Measurements from ENCODE around the gene HSD3B7.

The HSD3B7 gene

GRCh38 chr16:30965436-30965835, 19.6 kb upstream of the HSD3B7 start:
- no peaks in the 10 kb centered on the region for H3K4me1 ChIP-seq (ENCODE audit: low read depth, poor library complexity, severe bottlenecking)
- no peaks in the 10 kb centered on the region for H3K27me3 ChIP-seq (ENCODE audit: insufficient read depth, low read depth)
- H3K79me2 ChIP-seq (ENCODE audit: insufficient read depth, low read depth): no peaks in the 10 kb centered on the region; the same call in 1 of the 2 replicates
- no peak overlapping the region for H3K4me2 ChIP-seq
- H2AFZ ChIP-seq (ENCODE audit: low read depth): no peak overlapping the region
- no peak overlapping the region for H3K4me3 ChIP-seq (IDR thresholded peaks at IDR 0.05; ENCODE audit: insufficient read depth, low read depth, low read length)
- H3K36me3 ChIP-seq (ENCODE audit: insufficient read depth): peaks cover 14% of the 10 kb centered on the region; the same call in 1 of the 2 replicates
- no peak overlapping the region for H3K27ac ChIP-seq
- no peaks in the 10 kb centered on the region for H4K20me1 ChIP-seq (ENCODE audit: insufficient read depth)
- TF ChIP-seq, protein P1, sequence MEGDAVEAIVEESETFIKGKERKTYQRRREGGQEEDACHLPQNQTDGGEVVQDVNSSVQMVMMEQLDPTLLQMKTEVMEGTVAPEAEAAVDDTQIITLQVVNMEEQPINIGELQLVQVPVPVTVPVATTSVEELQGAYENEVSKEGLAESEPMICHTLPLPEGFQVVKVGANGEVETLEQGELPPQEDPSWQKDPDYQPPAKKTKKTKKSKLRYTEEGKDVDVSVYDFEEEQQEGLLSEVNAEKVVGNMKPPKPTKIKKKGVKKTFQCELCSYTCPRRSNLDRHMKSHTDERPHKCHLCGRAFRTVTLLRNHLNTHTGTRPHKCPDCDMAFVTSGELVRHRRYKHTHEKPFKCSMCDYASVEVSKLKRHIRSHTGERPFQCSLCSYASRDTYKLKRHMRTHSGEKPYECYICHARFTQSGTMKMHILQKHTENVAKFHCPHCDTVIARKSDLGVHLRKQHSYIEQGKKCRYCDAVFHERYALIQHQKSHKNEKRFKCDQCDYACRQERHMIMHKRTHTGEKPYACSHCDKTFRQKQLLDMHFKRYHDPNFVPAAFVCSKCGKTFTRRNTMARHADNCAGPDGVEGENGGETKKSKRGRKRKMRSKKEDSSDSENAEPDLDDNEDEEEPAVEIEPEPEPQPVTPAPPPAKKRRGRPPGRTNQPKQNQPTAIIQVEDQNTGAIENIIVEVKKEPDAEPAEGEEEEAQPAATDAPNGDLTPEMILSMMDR (conservative IDR thresholded peaks at IDR 0.05; ENCODE audit: low read depth, low read length): no peak
- H3K9ac ChIP-seq: no peak overlapping the region

GRCh38 chr16:30966033-30966619, 18.9 kb upstream of the HSD3B7 start:
- TF ChIP-seq, protein P1 (conservative IDR thresholded peaks at IDR 0.05; ENCODE audit: low read depth, low read length): no peak
- no peaks in the 10 kb centered on the region for H3K4me1 ChIP-seq (ENCODE audit: low read depth, poor library complexity, severe bottlenecking)
- no peak overlapping the region for H3K27ac ChIP-seq
- no peaks in the 10 kb centered on the region for H4K20me1 ChIP-seq (ENCODE audit: insufficient read depth)
- no peak overlapping the region for H3K9ac ChIP-seq
- H3K4me2 ChIP-seq: no peak overlapping the region
- H2AFZ ChIP-seq (ENCODE audit: low read depth): no peak overlapping the region
- H3K4me3 ChIP-seq (IDR thresholded peaks at IDR 0.05; ENCODE audit: insufficient read depth, low read depth, low read length): no peak overlapping the region
- peaks cover 14% of the 10 kb centered on the region; the same call in 1 of the 2 replicates for H3K36me3 ChIP-seq (ENCODE audit: insufficient read depth)
- no peaks in the 10 kb centered on the region for H3K79me2 ChIP-seq (ENCODE audit: insufficient read depth, low read depth)
- H3K27me3 ChIP-seq (ENCODE audit: insufficient read depth, low read depth): no peaks in the 10 kb centered on the region

DNA sequence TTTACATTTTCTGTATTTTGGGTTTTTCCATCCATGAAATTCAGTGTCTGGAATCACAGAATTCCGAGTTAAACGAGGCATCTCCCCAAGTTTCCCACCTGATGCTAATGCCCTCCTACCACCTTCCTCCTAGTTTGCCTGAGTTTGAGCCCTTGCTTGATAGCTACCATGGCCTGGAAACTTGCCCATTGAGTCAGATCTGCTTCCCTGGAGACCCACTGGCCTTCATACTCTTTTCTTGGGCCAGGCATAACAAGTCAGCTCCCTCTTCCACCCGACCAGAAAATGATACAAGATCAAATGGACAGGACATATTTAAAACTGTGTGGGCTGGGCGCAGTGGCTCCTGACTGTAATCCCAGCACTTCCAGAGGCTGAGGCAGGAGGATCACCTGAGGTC, 17.2 kb upstream of the HSD3B7 start:
- Histone ChIP-seq H3K79me2 (ENCODE audit: insufficient read depth, low read depth) (no peaks in the 10 kb centered on the region), H2AFZ (ENCODE audit: low read depth) (no peak overlapping the region), H3K9ac (no peak overlapping the region), H3K27ac (no peak overlapping the region), H4K20me1 (ENCODE audit: insufficient read depth) (no peaks in the 10 kb centered on the region), H3K36me3 (ENCODE audit: insufficient read depth) (peaks cover 5% of the 10 kb centered on the region; the same call in 1 of the 2 replicates), H3K4me2 (no peak overlapping the region), H3K4me1 (ENCODE audit: low read depth, poor library complexity, severe bottlenecking) (no peaks in the 10 kb centered on the region), H3K27me3 (ENCODE audit: insufficient read depth, low read depth) (no peaks in the 10 kb centered on the region), H3K4me3 (IDR thresholded peaks at IDR 0.05; ENCODE audit: insufficient read depth, low read depth, low read length) (no peak overlapping the region)
- TF ChIP-seq, protein P1 (conservative IDR thresholded peaks at IDR 0.05; ENCODE audit: low read depth, low read length): no peak

- TF ChIP-seq, protein P1 (conservative IDR thresholded peaks at IDR 0.05; ENCODE audit: low read depth, low read length): no peak
- no peak overlapping the region for H3K27ac ChIP-seq
- H3K9ac ChIP-seq: no peak overlapping the region
- H4K20me1 ChIP-seq (ENCODE audit: insufficient read depth): no peaks in the 10 kb centered on the region
- no peaks in the 10 kb centered on the region for H3K27me3 ChIP-seq (ENCODE audit: insufficient read depth, low read depth)
- H3K4me1 ChIP-seq (ENCODE audit: low read depth, poor library complexity, severe bottlenecking): no peaks in the 10 kb centered on the region
- H3K4me2 ChIP-seq: no peak overlapping the region
- H2AFZ ChIP-seq (ENCODE audit: low read depth): no peak overlapping the region
- H3K79me2 ChIP-seq (ENCODE audit: insufficient read depth, low read depth): no peaks in the 10 kb centered on the region
- H3K36me3 ChIP-seq (ENCODE audit: insufficient read depth): peaks cover 12% of the 10 kb centered on the region; the same call in 1 of the 2 replicates
- no peak overlapping the region for H3K4me3 ChIP-seq (IDR thresholded peaks at IDR 0.05; ENCODE audit: insufficient read depth, low read depth, low read length)
Measured at GRCh38 chr16:30969246-30969842, 15.7 kb upstream of the HSD3B7 start.

All from KMS-11 (cell line).